Prostate gland (tissue), 2 donors: Measurements from ENCODE around the gene PDE10A. TPM values are rescaled to one million over a fixed set of nuclear protein-coding genes. Genes with fewer than 3 reads are reported as not detected.

Experiments used
- DNase-seq: peaks from one replicate; pipeline ENCODE4 v3.0.0-alpha.2; 2019; ENCODE audit warnings: low spot score
- H3K27ac ChIP-seq, 2 donors: fragments of 200-600 bp; sonication (generic); 2 replicates each; pipeline ENCODE4 v1.5.1; 2017 to 2019
- H3K27me3 ChIP-seq: fragments of 200-600 bp; sonication (generic); replicated peaks from 2 replicates; pipeline ENCODE4 v1.5.1; 2019; ENCODE audit not compliant: insufficient read depth
- H3K36me3 ChIP-seq, 2 donors: fragments of 200-600 bp; sonication (generic); 1 replicate in 1 of 2; 2 replicates in 1 of 2; pipeline versions ENCODE4 v1.5.1 to v1.8.1; 2017 to 2019
- H3K4me1 ChIP-seq: fragments of 200-600 bp; sonication (generic); replicated peaks from 2 replicates; pipeline ENCODE4 v1.5.1; 2019
- H3K4me3 ChIP-seq, 2 donors: fragments of 200-600 bp; sonication (generic); 2 replicates each; pipeline ENCODE4 v1.5.1; 2017 to 2019
- H3K9me3 ChIP-seq: fragments of 200-600 bp; sonication (generic); 2 replicates; pipeline ENCODE4 v1.5.1; 2017
- POLR2A ChIP-seq: fragments of 450-650 bp; IDR thresholded peaks from one replicate; pipeline ENCODE4 v1.6.1; 2016; ENCODE audit warnings: antibody characterized with exemption, mild to moderate bottlenecking
- POLR2AphosphoS5 ChIP-seq: sonication (generic); formaldehyde crosslinking; IDR thresholded peaks from one replicate; pipeline ENCODE4 v1.6.1; 2017; ENCODE audit warnings: antibody characterized with exemption
- WGBS: methylation state at CpG from one replicate; pipeline ENCODE4 v1.1.5; 2018; 5-methylcytosine and 5-hydroxymethylcytosine counted together
- intact Hi-C: fragments of 100-400 bp; cut with DNase I; formaldehyde crosslinking; loops from one replicate; pipeline ENCODE4 v1.14.2; 2022
- total RNA-seq, 2 donors: library from RNA; depleted of rRNA; stranded (reverse); fragments of >200 nt; gene quantifications; one replicate each; pipeline ENCODE4 v1.1.0, GENCODE V29; 2016
- TF ChIP-seq, protein P1 (sequence below), 4 experiments: fragments of 200-600 bp in 2 of 4; fragments of 450-650 bp in 2 of 4; sonication (generic) in 2 of 4; IDR thresholded peaks; 1 replicate in 3 of 4; 2 replicates in 1 of 4; pipeline ENCODE4 v1.5.1; 2016 to 2019; ENCODE audit warnings: antibody characterized with exemption in 4 of 4, mild to moderate bottlenecking in 2 of 4, moderate library complexity in 2 of 4

Gene PDE10A
- total RNA-seq, 2 donors from 2014 or later, result 9.6 to 13.5 TPM

DNA sequence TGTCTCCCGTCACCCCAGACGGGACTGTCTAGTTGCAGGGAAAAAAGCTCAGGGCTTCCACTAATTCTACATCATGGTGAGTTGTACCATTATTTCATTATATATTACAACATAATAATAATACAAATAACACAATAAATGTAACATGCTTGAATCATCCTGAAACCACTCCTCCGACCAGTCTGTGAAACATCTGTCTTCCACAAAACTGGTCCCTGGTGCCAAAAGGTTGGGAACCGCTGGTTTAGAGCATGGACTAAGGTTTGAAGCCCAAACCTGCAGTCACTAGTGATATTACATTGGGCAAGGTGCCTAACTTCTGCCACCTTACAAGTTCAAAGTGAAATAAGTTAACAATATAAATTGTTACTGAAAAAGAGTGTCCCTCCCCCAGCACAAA lies 175.7 kb downstream of the PDE10A start:
- Histone ChIP-seq H3K9me3 (no peaks in the 10 kb centered on the region), H3K27ac (no peak overlapping the region), H3K36me3 (no peaks in the 10 kb centered on the region), H3K4me1 (no peaks in the 10 kb centered on the region), H3K27me3 (no peaks in the 10 kb centered on the region), H3K4me3 (no peak overlapping the region)
- no peak for DNase-seq
- TF ChIP-seq, protein P1, sequence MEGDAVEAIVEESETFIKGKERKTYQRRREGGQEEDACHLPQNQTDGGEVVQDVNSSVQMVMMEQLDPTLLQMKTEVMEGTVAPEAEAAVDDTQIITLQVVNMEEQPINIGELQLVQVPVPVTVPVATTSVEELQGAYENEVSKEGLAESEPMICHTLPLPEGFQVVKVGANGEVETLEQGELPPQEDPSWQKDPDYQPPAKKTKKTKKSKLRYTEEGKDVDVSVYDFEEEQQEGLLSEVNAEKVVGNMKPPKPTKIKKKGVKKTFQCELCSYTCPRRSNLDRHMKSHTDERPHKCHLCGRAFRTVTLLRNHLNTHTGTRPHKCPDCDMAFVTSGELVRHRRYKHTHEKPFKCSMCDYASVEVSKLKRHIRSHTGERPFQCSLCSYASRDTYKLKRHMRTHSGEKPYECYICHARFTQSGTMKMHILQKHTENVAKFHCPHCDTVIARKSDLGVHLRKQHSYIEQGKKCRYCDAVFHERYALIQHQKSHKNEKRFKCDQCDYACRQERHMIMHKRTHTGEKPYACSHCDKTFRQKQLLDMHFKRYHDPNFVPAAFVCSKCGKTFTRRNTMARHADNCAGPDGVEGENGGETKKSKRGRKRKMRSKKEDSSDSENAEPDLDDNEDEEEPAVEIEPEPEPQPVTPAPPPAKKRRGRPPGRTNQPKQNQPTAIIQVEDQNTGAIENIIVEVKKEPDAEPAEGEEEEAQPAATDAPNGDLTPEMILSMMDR (IDR thresholded peaks at IDR 0.05), result no peak
- TF ChIP-seq POLR2AphosphoS5 (no peak), POLR2A (no peak)
- 73% methylated on average over 4 of the region's 4 CpGs for WGBS
- intact Hi-C loops, result no loop called here

DNA sequence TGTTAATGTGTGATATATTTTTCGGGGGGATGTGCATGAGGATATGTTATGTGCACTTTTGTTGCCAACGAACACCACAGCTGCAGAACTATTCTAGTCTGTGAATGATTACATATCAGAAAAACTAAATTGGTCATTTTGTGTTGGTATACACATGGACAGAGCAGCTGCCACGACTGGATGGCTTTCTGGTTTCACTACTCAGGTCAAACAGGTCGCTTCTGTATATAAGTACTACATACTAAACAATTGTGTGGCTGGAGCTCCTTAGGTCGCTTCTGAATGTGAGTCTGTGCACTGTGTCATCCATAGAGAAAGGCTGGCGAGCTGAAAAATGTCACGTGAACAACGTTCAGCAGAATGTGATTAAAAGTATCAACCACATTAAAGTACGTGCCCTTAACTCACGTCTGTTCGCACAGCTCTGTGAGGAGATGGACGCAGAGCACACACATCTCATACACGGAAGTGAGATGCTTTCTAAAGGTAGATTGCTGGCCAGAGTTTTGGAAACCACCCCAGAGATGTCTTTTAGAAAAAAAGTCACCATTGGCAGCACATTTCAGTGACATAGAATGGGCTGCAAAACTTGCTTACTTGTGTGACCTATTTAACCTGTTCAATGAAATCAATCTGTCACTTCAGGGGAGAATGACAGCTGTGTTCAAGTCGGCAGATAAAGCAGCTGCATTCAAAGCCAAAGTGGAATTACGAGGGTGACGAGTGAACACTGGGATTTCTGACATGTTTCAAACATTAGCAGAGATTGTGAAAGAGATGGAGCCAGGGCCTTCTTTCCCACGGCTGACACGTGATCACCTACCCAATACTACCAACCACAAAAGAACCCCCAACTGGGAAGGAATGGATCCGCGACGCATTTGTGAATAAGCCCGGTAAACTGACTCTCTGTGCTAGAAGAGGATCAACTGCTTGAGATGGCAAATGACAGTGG lies 176.6 kb downstream of the PDE10A start:
- intact Hi-C loops, result no loop called here
- Histone ChIP-seq H3K27ac (no peak overlapping the region), H3K27me3 (no peaks in the 10 kb centered on the region), H3K36me3 (no peaks in the 10 kb centered on the region), H3K4me1 (no peaks in the 10 kb centered on the region), H3K9me3 (no peaks in the 10 kb centered on the region), H3K4me3 (no peak overlapping the region)
- no peak for DNase-seq
- TF ChIP-seq POLR2AphosphoS5, result no peak
- 89% methylated on average over 22 of the region's 22 CpGs for WGBS

DNA sequence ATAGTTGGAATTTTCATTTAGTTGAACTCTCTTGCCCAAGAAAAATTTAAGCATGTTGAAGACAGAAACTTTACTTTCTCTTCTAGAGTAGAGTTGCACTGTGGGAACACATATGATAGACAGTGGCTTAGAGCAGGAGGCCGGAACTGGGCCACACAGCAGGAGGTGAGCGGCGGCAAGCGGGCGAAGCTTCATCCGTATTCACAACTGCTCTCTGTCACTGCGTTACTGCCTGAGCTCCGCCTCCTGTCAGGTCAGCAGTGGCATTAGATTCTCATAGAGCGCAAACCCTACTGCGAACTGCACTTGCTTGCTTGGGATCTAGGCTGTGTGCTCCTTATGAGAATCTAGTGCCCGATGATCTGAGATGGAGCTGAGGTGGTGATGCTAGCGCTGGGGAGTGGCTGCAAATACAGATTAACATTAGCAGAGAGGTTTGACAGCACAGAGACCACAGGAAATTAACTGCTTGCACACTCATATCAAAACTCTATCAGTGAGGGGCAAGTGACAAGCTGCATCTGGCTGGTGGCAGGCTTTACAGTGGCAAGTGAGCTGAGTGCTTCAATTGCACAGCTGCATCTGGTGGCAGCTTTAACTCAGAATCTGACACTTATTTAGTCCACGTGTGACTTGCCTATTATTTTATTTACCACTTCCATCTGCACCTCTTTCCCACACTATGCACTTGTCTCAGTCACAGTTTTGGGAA lies 178.7 kb downstream of the PDE10A start:
- TF ChIP-seq POLR2AphosphoS5, result no peak
- TF ChIP-seq POLR2A, result no peak
- TF ChIP-seq, protein P1 (IDR thresholded peaks at IDR 0.05), result no peak
- DNase-seq, result no peak
- Histone ChIP-seq H3K36me3 (no peaks in the 10 kb centered on the region), H3K4me3 (no peak overlapping the region), H3K4me1 (no peaks in the 10 kb centered on the region), H3K9me3 (no peaks in the 10 kb centered on the region), H3K27me3 (no peaks in the 10 kb centered on the region), H3K27ac (no peak overlapping the region)
- intact Hi-C loops, result no loop called here
- WGBS, result 90% methylated on average over 13 of the region's 13 CpGs

DNA sequence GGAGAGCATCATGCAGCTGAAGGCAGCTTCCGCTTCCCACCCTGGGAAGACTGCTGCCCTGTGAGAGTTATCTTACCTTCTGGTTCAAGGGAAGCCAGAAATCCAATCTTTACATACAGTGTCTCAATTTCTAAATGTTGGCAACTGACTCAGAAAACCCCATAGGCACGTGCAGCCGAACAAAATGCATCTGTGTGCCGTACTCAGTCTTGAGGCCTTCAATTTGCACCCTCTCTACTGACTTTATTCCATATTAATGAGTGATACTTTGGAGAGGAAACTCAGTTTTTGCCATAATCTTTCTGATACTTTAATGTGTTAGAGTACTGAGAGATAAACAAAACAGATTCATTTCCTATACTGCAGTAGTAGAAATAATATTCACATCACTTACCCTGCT lies 181.1 kb downstream of the PDE10A start:
- no peak for DNase-seq
- Histone ChIP-seq H3K27me3 (no peaks in the 10 kb centered on the region), H3K36me3 (no peaks in the 10 kb centered on the region), H3K4me1 (no peaks in the 10 kb centered on the region), H3K4me3 (no peak overlapping the region), H3K27ac (no peak overlapping the region), H3K9me3 (no peaks in the 10 kb centered on the region)
- 79% methylated on average over 4 of the region's 4 CpGs for WGBS
- intact Hi-C loops, result no loop called here
- TF ChIP-seq, protein P1 (IDR thresholded peaks at IDR 0.05), result no peak
- TF ChIP-seq POLR2A, result no peak
- no peak for TF ChIP-seq POLR2AphosphoS5

DNA sequence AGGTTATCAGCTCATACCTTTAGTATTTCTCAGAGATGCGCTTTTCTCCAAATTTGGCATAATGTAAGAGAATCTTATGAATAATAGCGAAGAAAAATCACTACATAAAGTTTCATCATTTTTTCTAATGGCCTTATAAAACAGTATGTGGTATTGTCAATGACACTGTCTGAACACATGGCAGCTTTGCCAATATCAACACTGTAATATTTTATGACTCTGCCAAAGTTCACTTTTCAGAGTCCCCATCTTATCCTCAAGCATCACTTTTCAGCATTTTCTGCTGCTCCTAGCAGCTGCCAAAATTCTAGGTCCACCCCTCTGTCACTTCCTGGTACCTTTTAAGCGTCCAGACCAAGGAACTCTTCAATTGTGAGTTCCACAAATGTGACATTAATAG lies 182.1 kb downstream of the PDE10A start:
- DNase-seq, result peak; percentile 19
- intact Hi-C loops, result no loop called here
- Histone ChIP-seq H3K4me1 (no peaks in the 10 kb centered on the region), H3K9me3 (no peaks in the 10 kb centered on the region), H3K27me3 (no peaks in the 10 kb centered on the region), H3K4me3 (no peak overlapping the region), H3K36me3 (no peaks in the 10 kb centered on the region), H3K27ac (no peak overlapping the region)
- WGBS, result 30% methylated on average over 3 of the region's 3 CpGs
- TF ChIP-seq POLR2AphosphoS5 (peak; percentile 55), POLR2A (no peak)
